HuH-7.5 (cell line): ENCODE results near the gene CAMK2D.
"Not testable (repeated sequence)": the region's sequence is repeated elsewhere in the genome, so short reads cannot be mapped to it uniquely, and the experiment has no call there.

Source experiments
- DNase-seq: peaks from one replicate; pipeline ENCODE4 v3.0.0; 2011; ENCODE audit warnings: low spot score

CAMK2D gene

DNA sequence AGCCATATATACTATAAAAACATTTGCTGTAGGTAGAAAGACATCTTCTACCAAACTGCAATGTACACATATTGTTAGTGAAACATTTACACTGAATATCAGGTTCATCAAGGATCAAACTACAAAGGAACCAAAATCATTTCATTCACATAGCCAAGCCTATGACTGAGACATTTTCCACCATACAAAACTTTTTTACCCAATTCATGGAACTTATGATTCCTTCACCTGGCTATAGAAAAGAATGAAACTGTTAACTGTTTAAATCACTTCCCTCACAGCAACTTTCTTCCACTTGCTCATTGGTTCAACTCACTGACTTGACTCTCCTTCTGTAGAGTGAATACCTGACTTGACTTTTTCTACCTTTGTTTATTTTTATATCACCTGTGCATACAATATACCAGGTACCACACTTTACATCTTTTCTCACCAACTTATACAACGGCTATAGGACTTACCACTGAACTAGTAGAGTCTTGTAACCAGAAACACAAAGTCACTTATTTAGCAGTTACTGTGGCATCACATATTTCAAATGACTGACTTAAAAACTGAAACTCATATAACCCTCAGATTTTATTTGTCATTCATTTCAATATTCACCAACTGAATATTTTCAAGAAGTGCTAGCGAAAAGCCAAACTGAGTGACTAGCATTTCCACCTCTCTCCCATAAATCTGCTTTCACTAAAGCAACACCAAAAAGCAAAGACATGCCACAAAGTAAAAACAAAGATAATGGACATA lies 30.9 kb downstream of the CAMK2D start:
- DNase-seq = no peak

DNA sequence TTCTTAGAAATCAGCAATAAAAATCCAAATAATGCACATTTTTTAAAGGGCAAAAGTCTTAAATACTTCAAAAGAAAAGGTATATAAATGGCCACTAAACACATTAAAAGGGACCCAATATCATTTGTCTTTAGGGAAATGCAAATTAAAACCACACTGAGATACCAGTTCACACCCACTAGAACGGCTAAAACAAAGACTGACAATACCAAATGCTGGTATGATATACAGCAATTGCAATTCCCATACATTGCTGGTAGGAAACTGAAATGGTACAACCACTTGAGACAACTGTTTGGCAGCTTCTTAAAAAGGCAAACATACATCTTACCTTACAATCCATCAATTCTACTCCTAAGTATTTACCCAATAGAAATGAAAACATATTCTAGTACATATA lies 33.7 kb downstream of the CAMK2D start:
- DNase-seq = no peak

DNA sequence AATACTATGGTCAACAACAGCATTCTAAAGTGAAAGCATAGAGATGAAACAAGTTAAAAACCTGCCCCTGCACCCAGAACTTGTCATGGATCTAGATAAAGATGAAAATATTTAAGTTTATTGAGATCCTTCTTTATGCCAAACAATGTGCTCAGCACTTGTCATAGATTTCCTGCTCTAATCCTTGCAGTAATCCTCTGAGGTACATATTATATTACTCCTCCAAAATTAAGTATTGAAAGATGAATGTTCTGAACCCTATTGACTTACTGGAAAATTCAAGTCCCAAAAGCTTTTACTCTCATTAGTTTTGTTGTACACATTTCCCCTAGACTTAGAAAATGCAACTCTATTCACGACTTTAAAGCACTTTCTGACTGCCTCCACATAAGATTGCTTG lies 35.6 kb downstream of the CAMK2D start:
- no peak for DNase-seq

DNA sequence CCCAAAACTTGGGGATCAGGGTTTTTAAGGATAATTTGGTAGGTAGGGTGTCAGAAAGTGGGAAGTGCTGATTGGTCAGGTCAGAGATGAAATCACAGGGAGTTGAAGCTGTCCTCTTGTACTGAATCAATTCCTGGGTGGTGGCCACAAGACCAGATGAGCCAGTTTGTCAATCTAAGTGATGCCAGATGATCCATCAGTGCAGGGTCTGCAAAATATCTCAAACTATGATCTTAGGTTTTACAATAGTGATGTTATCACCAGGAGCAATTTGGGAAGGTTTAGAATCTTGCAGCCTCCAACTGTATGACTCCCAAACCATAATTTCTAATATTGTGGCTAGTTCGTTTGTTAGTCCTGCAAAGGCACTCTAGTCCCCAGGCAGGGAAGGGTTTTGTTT lies 43.3 kb downstream of the CAMK2D start:
- DNase-seq = no peak

DNA sequence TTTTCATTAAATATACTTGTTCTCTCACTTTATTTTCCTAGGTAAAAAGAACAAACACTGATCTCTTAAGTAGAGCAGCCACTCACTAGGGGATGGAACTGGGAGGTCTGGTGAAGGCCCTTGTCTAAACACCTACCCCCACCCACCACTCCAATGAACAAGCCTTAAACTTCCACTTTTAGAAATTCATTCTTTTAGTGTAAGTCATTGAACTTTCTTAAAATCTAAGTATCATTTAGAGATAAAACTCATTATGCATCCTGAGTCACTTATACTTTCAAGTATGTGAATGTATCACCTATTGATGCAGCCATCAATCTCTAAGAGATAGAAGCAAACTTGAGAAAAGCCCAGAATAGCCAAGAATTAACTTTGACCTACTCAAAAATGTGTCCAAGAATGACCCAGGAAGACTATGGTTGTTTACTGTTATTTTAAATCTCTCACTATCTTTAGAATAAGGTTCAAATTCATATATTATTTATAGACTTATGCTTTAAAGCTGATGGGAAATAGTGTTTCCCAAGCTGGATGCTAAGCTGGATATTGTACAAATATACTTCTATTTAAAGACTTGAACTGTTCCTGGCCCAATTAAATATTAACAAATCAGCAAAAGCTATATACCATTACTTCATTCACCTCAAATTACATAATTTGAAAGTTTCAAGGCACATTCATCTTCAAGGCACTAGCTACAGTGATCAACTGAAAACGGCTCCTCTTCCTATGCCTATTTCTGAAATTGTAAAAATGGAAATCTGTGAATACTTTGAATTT lies 49.5 kb downstream of the CAMK2D start:
- no peak for DNase-seq

DNA sequence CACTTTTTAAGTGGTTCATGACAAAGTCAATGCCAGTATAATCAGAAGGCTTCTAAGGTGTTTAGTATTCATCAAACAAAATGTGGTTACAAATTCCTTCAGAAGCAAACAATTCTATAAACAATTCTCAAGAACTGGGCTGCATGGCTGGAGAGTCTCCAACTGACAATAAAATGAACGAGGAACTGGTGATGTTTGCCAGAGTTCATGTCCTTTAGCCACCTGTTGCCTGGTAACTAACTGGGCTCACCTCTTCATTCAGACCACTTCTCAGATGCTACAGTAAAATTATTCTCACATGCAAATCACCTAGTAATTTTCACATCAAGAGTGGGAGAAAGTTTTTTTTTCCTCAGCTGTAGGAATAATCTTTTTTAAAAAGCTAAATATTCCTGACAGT lies 53.3 kb downstream of the CAMK2D start:
- DNase-seq = no peak

DNA sequence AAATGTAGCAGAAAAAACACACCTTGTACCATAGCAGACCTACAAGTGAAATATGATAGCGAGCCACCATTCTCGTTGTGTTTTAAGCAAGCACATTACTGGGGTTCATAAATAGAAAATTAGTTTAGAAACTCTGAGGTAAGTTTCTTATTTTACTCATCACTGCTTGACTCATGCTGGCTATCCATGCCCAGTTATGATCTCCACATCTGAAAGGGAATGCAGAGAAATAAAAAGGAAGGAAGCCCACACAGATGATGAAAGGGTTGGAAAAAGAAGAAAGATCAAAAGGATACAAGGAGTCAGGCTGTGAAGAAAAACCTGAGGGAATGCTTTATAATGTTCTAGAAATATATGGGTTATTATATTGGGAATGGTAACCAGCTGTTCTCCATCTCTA lies 54.5 kb downstream of the CAMK2D start:
- DNase-seq = no peak

DNA sequence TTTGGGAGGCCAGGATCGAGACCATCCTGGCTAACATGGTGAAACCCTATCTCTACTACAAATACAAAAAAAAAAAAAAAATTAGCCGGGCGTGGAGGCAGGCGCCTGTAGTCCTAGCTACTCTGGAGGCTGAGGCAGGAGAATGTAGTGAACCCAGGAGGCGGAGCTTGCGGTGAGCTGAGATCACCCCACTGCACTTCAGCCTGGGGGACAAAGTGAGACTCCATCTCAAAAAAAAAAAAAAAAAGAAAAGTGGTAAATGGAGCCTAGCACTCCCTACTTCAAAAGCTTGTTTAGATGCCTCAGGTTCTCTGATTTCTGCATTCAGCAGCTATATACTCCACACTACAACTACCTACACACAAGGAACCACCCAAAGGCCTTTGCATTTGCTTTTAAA lies 56.4 kb downstream of the CAMK2D start:
- not testable (repeated sequence) for DNase-seq

DNA sequence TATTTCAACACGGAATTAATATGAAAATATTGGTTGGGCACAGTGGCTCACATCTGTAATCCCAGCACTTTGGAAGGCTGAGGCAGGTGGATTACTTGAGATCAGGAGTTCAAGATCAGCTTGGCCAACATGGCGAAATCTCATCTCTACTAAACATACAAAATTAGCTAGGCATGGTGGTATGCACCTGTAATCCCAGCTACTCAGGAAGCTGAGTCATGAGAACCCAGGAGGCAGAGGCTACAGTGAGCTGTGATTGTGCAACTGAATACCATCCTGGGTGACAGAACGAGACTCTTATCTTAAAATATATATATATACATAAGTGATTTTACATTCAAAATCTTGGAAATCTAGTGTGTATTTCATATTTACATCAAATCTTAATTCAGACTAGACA lies 58.9 kb downstream of the CAMK2D start:
- DNase-seq = not testable (repeated sequence)

DNA sequence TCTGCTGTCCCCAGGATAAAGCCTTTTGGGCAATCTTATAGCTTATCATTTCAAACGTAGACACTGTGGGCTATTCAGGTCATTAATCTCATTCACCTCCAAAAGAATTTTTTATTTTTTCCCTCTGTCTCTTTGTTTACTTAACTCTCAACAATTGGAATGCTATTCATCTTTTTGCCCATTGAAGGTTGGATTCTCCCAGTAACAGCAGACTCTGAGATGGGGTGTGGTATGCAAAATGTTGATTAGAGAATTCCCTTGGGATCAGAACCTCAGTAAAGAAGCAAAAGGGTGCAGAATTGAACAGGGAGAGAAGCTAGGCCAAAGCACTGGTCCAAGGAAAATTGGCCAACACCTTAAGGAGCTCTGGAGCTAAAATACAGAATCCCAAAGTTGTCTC lies 60.4 kb downstream of the CAMK2D start:
- DNase-seq = no peak

DNA sequence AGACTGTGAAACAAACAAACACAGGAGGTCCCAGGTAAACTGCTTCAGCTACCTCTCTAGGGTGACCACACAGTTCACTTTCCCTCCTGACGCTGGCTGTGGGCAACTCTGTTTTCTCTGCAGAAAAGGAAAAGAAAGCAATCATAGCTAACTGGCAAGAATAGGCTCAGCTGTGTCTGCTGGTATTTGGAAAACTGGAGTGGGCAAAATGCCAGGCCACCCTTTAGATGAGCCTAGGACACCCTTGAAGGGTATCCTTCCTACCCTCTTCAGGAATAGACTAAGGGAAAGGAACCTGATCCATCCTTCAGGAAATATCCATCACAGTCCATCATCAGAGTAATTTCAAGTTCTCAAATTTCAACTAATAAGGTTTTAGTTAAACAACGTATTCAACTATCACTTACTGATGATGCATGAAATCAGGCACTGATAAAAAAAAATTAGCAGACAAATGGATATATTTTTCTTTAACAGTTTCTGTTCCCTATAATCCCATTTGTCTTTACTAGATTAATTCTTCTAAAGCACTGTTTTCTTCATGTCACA lies 60.9 kb downstream of the CAMK2D start:
- DNase-seq = no peak

DNA sequence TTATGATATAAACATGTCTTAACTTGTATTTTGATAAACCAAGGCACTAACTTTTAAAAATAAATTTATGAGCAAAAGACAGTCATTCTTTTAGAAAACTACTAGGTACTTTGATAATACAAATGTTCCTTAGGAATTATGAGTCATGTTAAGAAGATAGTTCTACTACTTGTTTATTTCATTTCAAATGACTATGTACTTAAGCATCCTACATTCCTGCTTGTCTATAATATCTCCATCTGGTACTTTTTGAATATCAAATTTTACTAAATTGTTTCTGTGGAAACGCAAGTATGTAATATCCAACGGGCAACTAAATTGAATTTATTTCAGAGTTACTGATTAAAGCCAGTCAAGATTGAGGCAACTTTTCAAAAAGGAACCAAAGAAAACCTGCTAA lies 61.8 kb downstream of the CAMK2D start:
- DNase-seq = no peak

DNA sequence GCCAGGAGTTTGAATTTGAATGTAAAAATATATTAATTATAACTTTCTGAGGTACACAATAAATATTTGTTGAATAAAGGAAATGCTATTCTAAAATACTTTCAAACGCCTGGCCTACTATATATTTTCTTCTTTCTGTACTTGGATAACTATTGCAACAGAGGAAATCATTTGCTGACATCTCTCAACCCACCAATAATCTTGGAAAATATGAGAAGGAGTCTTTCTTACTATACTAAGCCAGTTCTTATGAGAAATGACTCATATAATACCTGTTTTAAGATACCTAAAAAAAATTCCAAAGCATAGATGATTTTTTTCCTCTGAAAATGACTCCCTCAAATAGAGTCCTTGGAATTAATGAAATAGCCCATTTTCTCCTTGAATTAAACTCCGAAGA lies 64.1 kb downstream of the CAMK2D start:
- DNase-seq = no peak

DNA sequence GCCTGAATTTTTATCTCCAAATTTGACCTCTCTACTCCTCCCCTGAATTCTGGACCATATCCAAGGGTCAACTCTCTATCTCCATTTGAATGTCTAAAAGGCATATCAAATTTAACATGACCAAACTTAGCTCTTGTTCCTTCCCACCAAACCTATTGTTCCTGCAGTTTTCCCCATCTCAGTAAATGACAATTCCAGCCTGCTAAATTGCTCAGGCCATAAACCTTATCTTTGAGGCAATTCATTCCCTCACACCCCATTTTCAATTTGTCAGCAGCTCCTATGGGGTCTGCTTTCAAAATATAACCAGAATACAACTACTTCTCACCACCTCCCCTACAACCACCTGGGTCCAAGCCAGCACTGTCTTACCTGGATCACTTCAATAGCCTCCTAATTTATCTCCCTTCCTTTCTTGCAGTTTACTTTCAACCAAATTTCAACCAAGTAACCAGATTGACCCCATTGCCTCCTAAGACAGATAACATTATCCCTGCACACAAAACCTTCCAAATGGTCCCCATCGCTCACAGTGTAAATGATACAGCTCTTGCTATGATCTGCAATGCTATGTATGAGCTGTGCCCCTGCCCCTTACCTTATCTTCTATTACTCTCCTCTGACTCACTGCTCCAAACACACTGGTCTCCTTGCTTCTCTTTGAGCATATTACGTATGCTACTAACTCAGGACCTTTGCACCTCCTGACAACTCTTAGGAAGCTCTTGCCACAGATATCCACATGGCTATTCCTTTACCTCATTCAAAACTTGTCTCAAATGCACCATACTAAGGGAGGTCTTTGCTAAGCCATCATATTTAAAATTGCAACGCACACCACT lies 66.0 kb downstream of the CAMK2D start:
- no peak for DNase-seq

DNA sequence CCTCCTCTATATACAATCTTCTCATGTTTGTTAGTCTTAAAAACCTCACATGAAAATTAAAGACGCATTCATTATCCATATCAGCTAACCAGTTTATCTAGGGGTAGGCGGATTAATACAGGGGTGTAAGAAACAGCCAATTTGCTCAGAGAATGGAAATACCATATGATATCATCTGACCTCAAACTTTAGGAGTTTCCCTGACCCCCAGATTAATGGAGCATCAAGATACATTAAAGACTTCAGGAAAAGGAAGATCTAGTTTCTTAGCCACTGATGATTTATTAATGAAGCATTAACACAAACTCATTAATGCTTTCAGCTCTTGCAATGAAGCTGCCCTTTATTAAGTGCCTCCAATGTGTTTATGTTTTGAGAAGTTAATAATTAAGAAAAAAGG lies 67.5 kb downstream of the CAMK2D start:
- DNase-seq = no peak

DNA sequence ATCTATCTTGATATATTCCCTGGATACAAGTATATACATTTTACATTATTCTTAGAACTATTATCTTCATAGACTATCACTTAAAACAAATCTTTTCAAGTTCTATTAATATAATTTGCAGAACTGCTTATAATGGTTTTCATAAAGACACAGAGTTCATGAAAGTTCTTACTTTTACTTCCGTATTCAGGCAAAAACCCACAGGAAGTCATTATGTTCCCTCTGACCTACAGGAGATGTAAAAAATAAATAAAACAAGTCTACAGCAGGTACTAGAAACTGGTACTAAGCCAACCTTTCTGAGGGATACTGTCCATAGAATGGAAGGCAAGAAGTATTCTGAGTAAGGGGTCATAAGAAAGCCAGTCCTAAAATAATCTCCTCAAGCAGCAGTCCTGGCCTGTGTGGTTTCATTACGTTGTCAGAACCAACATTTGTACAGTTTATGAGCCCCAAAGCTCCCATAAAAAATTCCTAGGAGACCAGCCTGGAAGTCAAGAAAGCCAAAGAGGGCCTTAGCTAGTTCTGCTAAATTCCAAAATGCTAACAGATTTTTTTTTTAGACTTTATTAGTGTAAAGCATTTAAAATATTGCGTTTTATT lies 68.6 kb downstream of the CAMK2D start:
- no peak for DNase-seq

DNA sequence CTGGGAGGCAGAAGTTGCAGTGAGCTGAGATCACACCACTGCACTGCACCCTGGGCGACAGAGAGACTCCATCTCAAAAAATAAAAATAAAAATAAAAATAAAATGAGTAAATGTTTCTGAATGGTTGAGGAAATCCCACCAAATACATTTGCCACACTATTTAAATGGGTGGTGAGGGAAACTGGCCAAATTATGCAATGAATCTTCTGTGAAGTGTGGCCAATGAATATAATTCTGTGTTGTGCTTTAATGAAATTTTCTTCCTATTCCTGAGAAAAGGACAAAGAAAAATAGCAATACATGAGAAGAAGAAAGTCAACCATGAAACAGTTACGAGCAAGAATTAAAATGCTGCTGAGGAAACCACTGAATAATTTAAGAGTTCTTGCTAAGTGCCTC lies 69.9 kb downstream of the CAMK2D start:
- DNase-seq = no peak

DNA sequence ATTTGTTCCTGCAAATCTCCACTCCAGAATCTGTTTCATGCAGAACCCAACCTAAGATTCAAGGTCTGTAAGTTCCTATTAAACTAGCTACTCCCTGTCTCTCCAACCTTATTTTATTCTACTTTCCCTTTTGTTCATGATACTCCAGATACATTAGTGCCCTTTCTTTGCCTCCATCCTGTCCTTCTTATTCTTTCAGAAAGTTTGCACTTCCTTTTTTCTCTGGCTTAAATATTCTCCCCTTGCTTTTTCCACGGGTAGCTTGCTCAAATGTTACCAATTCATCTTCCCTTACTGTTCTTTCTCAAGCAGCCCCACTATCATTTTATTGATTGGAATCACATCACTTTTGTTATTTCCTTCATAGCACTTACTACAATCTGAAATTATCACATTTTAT lies 72.1 kb downstream of the CAMK2D start:
- no peak for DNase-seq

DNA sequence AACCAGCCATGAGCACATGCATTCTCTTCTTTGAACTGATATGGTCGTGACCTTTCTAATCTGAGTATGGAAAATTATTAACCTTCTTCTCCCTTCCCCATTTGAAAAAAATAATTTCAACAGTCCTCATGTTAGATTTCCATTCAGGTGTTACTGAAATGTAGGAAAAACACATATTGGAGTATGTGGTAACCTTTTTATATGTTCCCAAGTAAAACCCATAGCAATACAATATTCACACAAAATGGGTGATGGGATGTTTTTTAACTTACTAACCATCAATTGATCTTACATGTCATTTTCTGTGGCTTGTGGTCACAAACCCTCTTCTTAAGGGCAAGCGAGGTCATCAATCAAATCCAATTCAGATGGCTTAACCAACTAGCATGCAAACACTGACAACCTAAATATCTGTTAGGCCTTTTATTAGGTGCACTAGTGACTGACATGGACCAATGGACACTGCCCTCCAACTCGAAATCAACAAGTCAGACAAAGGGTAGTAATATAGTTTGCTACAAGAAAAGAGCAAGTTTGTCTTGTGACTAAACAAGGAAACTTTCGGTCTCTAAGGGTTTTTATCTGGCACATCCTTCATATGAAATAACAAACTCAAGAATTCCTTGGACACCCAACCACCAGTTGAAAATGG lies 74.3 kb downstream of the CAMK2D start:
- DNase-seq = no peak

DNA sequence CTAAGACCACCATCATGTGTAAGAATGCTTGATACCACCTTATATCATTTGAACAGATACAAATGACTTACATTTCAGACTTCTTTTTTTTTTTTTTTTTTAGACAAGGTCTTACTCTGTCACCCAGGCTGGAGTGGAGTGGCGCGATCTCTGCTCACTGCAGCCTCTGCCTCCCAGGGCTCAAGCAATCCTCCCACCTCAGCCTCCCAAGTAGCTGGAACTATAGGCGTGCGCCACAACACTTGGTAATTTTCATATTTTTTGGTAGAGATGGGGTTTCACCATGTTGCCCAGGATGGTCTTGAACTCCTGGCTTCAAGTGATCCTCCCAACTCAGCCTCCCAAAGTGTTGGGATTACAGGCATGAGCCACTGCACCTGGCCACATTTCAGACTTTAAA lies 76.4 kb downstream of the CAMK2D start:
- DNase-seq = not testable (repeated sequence)

DNA sequence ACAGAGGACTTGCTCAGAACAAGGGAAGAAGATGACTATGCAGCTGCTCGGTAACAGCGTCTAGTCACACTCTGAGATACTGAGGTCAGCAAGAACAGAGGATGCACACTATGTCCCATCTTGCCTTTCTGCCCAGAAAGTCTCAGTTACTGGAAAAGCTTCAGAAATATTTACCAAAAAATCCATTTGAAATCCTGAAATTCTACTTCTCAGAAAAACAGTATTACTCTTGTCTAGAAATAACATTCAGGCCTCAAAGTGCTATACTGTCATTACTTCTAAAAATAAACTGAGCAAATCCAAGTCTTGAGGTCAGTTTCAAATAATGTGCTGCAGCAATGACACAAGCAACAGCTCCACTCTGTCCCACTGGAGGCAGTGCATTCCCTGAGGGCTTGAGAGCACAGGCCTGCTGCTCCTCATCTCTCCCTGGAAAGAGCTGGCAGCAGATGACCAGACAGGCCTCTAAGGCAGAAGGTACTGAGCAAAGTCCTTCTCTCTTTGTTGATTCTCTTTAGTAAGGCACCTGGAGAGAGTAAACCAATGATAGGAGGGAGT lies 76.9 kb downstream of the CAMK2D start:
- peak; percentile 15 for DNase-seq
